OCI-LY1 (cell line): ENCODE results near the gene ADAMTS17.

ENCODE experiments used
- H2AFZ ChIP-seq: fragments of 200-600 bp; sonication (generic), shearing (Covaris generic); 2 replicates; pipeline ENCODE4 v1.6.0; 2014; ENCODE audit warnings: antibody characterized with exemption, mild to moderate bottlenecking, low read length
- H3F3A ChIP-seq: fragments of 200-600 bp; sonication (generic), shearing (Covaris generic); 2 replicates; pipeline ENCODE4 v1.6.0; 2014; ENCODE audit warnings: mild to moderate bottlenecking, antibody characterized with exemption, low read length, moderate library complexity; ENCODE audit not compliant: insufficient read depth
- H3K27ac ChIP-seq: fragments of 200-600 bp; sonication (generic); 2 replicates; pipeline ENCODE4 v1.5.1; 2014; ENCODE audit warnings: low read length, mixed run types, mild to moderate bottlenecking, low read depth; ENCODE audit not compliant: poor library complexity, severe bottlenecking
- H3K27me3 ChIP-seq: fragments of 200-600 bp; sonication (generic); 2 replicates; pipeline ENCODE4 v1.6.0; 2014; ENCODE audit warnings: antibody characterized with exemption, mild to moderate bottlenecking, low read length, moderate library complexity; ENCODE audit not compliant: insufficient read depth
- H3K36me3 ChIP-seq: fragments of 200-600 bp; sonication (generic); 2 replicates; pipeline ENCODE4 v1.6.1; 2014; ENCODE audit warnings: mild to moderate bottlenecking, antibody characterized with exemption, low read length, moderate library complexity, mixed read lengths; ENCODE audit not compliant: insufficient read depth
- H3K4me1 ChIP-seq: fragments of 200-600 bp; sonication (generic); 2 replicates; pipeline ENCODE4 v1.5.1; 2014; ENCODE audit warnings: mild to moderate bottlenecking, low read length, moderate library complexity; ENCODE audit not compliant: insufficient read depth, severe bottlenecking
- H3K4me2 ChIP-seq: fragments of 200-600 bp; sonication (generic), shearing (Covaris generic); 2 replicates; pipeline ENCODE4 v1.6.1; 2014; ENCODE audit warnings: low read length
- H3K4me3 ChIP-seq: fragments of 200-600 bp; sonication (generic); 2 replicates; pipeline ENCODE4 v1.5.1; 2014; ENCODE audit warnings: low read length, low read depth, mild to moderate bottlenecking, mixed read lengths; ENCODE audit not compliant: poor library complexity, severe bottlenecking
- H3K79me2 ChIP-seq: fragments of 200-600 bp; shearing (Covaris generic); 2 replicates; pipeline ENCODE4 v1.6.1; 2016; ENCODE audit warnings: mixed run types, low read length, mixed read lengths; ENCODE audit not compliant: insufficient read depth
- H3K9ac ChIP-seq: fragments of 200-600 bp; sonication (generic), shearing (Covaris generic); 2 replicates; pipeline ENCODE4 v1.6.1; 2014; ENCODE audit warnings: mild to moderate bottlenecking, low read length, mixed read lengths
- H3K9me2 ChIP-seq: fragments of 200-600 bp; sonication (generic), shearing (Covaris generic); 2 replicates; pipeline ENCODE4 v1.6.1; 2014; ENCODE audit warnings: low read depth, mild to moderate bottlenecking, low read length, mixed read lengths
- H3K9me3 ChIP-seq: fragments of 200-600 bp; shearing (Covaris generic); 2 replicates; pipeline ENCODE4 v1.6.1; 2014; ENCODE audit warnings: low read length, mixed read lengths
- H4K20me1 ChIP-seq: fragments of 200-600 bp; sonication (generic), shearing (Covaris generic); 2 replicates; pipeline ENCODE4 v1.6.0; 2016; ENCODE audit warnings: mild to moderate bottlenecking, low read length; ENCODE audit not compliant: insufficient read depth
- EZH2 ChIP-seq: fragments of 200-600 bp; sonication (generic), shearing (Covaris generic); IDR thresholded peaks from 2 replicates; pipeline ENCODE4 v1.8.0; 2017; ENCODE audit warnings: borderline replicate concordance, mixed run types, mild to moderate bottlenecking, antibody characterized with exemption, low read length, moderate library complexity, mixed read lengths
- TF ChIP-seq, protein P1 (sequence below): fragments of 200-600 bp; sonication (generic), shearing (Covaris generic); IDR thresholded peaks from 2 replicates; pipeline ENCODE4 v1.5.1; 2017; ENCODE audit warnings: mild to moderate bottlenecking, antibody characterized with exemption, low read length, moderate library complexity, mixed read lengths

ADAMTS17 gene

DNA sequence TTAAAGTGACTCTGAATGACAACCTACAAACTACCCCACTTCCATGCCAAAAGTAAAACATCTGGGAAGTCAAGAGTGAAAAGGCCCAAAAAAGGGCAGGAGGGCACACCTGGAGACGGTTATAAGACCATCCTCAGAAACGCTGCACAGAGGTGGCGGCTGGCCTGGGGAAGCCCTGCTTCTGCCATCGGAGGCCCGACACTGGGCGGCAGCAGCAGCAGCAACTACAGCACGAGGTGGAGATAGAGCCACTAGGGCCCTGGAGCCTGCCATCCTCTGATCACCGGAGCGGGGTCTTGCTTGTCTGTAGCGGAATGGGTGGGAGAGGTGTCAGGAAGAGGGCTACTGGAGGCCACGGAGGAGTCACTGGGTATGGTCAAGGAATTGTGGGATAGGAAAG lies 283.3 kb downstream of the ADAMTS17 start:
- no peak overlapping the region for H3K4me3 ChIP-seq
- no peak overlapping the region for H3K9ac ChIP-seq
- no peaks in the 10 kb centered on the region for H4K20me1 ChIP-seq
- H3K9me3 ChIP-seq, result no peaks in the 10 kb centered on the region
- no peak overlapping the region for H3K4me2 ChIP-seq
- no peaks in the 10 kb centered on the region for H3K9me2 ChIP-seq
- TF ChIP-seq, protein P1, sequence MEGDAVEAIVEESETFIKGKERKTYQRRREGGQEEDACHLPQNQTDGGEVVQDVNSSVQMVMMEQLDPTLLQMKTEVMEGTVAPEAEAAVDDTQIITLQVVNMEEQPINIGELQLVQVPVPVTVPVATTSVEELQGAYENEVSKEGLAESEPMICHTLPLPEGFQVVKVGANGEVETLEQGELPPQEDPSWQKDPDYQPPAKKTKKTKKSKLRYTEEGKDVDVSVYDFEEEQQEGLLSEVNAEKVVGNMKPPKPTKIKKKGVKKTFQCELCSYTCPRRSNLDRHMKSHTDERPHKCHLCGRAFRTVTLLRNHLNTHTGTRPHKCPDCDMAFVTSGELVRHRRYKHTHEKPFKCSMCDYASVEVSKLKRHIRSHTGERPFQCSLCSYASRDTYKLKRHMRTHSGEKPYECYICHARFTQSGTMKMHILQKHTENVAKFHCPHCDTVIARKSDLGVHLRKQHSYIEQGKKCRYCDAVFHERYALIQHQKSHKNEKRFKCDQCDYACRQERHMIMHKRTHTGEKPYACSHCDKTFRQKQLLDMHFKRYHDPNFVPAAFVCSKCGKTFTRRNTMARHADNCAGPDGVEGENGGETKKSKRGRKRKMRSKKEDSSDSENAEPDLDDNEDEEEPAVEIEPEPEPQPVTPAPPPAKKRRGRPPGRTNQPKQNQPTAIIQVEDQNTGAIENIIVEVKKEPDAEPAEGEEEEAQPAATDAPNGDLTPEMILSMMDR, result no peak
- no peak for TF ChIP-seq EZH2
- no peak overlapping the region for H3K27ac ChIP-seq
- H3K79me2 ChIP-seq, result no peaks in the 10 kb centered on the region
- H3K27me3 ChIP-seq, result no peaks in the 10 kb centered on the region; the same call in 1 of the 2 replicates
- no peaks in the 10 kb centered on the region for H3K36me3 ChIP-seq
- H3F3A ChIP-seq, result no peaks in the 10 kb centered on the region
- no peak overlapping the region for H2AFZ ChIP-seq
- H3K4me1 ChIP-seq, result no peaks in the 10 kb centered on the region

DNA sequence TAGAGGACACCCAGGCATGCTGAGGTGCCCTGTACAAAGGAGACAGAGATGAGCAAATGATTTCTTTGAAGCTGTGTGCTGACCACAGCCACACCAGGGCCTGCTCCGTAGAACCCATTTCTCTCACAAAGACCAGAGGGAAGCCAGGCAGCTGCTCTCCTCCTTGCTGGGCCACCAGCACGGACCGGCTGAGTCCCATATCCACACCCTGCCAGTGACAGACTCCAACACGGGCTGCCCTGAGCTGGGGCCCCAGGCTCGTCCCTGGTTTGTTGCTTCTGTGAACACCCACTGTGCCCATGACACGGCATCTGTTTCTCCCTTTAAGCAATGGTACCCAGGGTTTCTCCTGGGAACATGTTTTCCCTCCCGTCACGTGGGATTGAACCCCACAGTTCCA lies 284.5 kb downstream of the ADAMTS17 start:
- Histone ChIP-seq H3F3A (no peaks in the 10 kb centered on the region), H3K27me3 (peaks cover 7% of the 10 kb centered on the region; the same call in 1 of the 2 replicates), H3K36me3 (no peaks in the 10 kb centered on the region), H3K79me2 (no peaks in the 10 kb centered on the region), H3K9me2 (no peaks in the 10 kb centered on the region), H3K9me3 (no peaks in the 10 kb centered on the region), H2AFZ (no peak overlapping the region), H3K27ac (no peak overlapping the region), H4K20me1 (no peaks in the 10 kb centered on the region), H3K4me2 (no peak overlapping the region), H3K4me1 (no peaks in the 10 kb centered on the region), H3K4me3 (no peak overlapping the region), H3K9ac (no peak overlapping the region)
- TF ChIP-seq EZH2, result no peak
- TF ChIP-seq, protein P1, result no peak

DNA sequence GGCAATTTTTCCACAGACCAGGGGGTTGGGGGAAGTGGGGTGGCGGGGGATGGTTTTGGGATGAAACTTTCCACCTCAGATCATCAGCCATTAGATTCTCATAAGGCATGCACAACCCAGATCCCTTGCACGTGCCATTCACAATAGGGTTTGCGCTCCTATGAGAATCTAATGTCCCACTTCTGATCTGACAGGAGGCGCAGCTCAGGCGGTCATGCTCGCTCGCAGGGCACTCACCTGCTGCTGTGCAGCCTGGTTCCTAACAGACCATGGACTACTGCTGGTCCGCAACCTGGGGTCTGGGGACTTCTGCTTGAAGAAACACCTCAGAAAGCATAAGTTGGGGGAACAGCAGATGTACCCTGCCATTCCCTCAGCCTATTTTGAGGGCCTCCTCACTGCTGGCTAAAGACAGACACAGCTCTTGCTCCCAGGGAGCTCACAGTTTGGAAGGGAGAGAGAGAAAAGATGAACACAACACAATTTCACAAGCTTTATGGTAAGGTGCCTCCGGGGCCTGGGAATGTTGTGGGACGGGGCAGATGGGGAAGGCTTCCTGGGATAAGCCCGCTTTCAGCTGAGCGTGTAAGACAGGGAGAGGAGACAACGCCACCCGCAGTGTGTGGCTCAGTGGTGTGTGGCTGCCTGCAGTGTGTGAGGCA lies 285.2 kb downstream of the ADAMTS17 start:
- no peak overlapping the region for H3K27ac ChIP-seq
- H3K9me2 ChIP-seq, result no peaks in the 10 kb centered on the region
- H3F3A ChIP-seq, result no peaks in the 10 kb centered on the region
- no peaks in the 10 kb centered on the region for H3K36me3 ChIP-seq
- no peaks in the 10 kb centered on the region for H3K4me1 ChIP-seq
- H3K9me3 ChIP-seq, result no peaks in the 10 kb centered on the region
- H2AFZ ChIP-seq, result no peak overlapping the region
- no peak overlapping the region for H3K4me3 ChIP-seq
- no peak overlapping the region for H3K4me2 ChIP-seq
- no peaks in the 10 kb centered on the region for H3K79me2 ChIP-seq
- no peaks in the 10 kb centered on the region for H4K20me1 ChIP-seq
- no peak overlapping the region for H3K9ac ChIP-seq
- peaks cover 7% of the 10 kb centered on the region; the same call in 1 of the 2 replicates for H3K27me3 ChIP-seq
- TF ChIP-seq, protein P1, result no peak
- no peak for TF ChIP-seq EZH2
